HG03175 (cell line): ENCODE results near the gene ANKK1.

Source experiments
- ATAC-seq: cut with Tn5 transposase; IDR thresholded peaks from one replicate; pipeline ENCODE4 v1.9.1; 2021; ENCODE audit warnings: mild to moderate bottlenecking, moderate library complexity; ENCODE audit not compliant: unreplicated experiment

ANKK1 gene, protein sequence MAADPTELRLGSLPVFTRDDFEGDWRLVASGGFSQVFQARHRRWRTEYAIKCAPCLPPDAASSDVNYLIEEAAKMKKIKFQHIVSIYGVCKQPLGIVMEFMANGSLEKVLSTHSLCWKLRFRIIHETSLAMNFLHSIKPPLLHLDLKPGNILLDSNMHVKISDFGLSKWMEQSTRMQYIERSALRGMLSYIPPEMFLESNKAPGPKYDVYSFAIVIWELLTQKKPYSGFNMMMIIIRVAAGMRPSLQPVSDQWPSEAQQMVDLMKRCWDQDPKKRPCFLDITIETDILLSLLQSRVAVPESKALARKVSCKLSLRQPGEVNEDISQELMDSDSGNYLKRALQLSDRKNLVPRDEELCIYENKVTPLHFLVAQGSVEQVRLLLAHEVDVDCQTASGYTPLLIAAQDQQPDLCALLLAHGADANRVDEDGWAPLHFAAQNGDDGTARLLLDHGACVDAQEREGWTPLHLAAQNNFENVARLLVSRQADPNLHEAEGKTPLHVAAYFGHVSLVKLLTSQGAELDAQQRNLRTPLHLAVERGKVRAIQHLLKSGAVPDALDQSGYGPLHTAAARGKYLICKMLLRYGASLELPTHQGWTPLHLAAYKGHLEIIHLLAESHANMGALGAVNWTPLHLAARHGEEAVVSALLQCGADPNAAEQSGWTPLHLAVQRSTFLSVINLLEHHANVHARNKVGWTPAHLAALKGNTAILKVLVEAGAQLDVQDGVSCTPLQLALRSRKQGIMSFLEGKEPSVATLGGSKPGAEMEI

GRCh38 chr11:113387605-113388211, at the start of gene ANKK1:
Gene ANKK1, plus strand, starts transcription at chr11:113387779. Its CDS starts 106 bp downstream, at chr11:113387885.
- no peak for ATAC-seq

DNA sequence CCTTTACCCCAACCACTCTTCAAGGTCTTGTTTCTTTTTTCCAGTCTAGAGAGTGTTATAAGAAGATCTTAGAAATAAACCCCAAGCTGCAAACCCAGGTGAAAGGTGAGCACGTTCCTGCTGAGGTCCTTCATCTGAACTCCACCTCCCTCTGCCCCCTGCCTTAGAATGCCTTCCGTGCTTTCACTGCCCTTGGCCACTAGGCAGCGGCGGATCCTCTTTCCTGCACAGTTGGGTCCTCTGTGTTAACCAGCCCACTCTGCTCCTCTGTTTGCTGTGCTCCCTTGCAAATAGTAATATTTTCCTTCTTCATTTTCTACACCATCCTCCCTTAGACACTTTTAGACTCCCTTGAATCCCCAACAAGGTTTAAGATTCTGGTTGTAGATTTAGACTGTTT, 48.8 kb upstream of the ANKK1 start:
- no peak for ATAC-seq

DNA sequence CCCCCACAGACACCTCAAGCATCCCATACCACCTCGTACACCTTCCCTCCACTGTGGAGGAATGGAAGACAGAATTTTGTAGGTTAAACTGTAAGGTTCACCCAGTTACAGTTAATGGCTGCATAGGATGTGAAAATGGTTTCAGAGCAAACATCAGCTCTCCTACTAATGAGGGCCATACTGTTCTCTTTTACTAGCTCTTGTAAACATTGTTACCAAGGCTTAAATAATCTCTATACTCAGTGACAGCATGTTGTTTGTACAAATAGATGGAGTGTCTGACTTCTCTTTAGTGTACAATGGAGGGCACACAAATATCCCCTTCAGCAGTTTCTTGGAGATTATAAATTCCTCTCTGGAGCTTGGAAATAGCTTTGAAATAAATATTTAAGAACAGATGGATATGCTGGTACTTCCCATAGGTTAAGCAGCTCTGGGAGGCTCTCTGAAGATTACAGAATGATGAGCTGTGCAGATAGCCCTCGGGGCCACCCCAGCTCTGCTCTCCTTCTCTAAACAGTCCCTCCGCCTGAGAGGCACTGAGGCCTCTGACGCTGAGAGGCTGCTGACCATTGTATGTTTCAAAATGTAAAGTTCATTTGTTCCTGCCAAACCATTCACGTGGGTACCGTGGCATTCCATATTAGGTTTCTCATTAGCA, 47.5 kb upstream of the ANKK1 start:
- no peak for ATAC-seq

GRCh38 chr11:113341388-113342165, 46.0 kb upstream of the ANKK1 start:
- no peak for ATAC-seq

- ATAC-seq, result no peak
Measured at GRCh38 chr11:113345978-113346377, 41.6 kb upstream of the ANKK1 start.

DNA sequence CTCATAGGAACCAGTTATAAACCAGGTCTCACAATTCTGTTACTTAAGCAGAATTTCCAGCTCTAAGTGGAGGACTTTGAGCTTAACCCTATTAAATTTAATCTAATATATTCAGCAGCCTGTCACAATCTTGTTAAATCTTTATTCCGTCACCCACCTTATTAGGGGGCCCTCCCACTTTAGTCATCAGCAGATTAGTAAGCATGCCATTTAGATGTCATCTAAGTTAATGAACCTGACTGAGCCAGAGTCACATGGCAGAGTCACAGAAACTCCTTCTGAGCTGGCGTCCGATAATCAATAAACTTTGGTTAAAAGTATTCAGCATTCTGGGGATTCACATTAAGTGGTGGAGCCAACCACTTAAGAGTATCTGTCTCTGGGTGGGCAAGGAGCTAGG, 38.1 kb upstream of the ANKK1 start:
- ATAC-seq, result no peak

DNA sequence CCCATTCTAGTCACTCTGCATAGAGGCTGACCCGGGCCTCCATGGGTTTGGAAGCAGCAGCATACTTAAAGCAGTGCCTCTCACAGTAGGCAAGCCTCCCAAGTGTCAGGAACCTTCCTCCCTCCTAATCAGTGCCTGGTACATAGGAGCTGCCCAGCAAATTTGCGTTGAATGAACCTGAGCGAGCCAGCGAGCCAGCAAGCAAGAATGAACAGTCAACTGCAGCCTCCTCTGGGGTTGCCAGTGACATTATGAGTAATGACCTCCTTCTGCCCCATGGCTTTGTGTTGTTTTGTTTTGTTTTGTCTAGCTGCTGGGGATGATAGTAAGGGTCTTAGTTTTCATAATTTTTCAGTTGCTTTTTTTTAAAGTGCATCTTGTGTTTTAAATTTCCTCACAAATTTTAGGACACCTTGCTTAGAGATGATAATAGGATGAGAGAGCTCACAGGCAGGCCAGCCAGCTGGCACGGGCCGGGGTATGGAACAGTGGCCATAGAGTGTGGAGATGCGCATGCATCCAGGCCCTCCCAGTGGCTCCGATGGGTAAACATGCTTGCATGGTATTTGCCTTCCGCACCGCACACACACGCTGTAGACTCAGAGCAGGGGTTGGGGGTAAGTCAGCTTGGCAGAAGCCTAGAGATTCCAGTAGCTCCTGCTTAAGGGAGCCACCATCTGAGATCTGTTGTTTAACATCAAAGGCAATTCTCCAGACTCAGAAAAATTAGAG, 37.1 kb upstream of the ANKK1 start:
- ATAC-seq, result no peak

DNA sequence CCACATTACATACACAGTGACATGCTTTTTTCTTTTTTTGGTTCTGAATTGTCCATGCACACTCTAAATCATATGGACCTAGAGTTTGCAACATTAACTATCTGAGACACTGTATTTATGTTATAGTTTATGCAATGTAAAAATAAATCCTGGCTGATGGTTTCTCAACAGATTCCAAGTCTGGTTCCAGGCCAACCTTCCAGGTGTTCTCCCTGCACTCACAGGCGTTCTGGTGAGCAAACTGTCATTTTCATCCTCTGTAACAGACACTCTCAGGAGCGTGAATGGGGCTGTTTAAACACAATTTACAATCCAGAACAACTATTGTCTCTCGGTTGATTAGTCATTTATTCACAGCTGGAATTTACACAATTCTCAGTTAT, 36.5 kb upstream of the ANKK1 start:
- no peak for ATAC-seq

DNA sequence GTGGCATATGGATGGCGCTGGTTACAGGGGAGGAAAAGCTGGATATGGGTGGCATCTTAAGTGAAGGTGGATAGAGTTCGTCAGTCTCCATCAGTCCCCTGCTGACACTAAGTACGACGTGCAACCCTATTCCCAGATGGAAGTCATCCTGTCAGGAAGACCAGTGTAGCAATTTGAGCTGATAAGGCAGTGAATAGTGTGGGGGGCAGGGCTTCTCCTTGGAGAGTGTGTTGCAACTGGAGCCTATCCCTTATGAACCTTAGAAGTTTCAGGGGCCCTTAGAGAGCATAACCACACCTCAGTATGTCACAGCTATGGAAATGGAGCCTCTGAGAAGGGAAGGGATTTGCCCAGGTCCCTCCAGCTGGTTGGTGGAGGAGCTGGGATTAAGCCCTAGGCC, 36.1 kb upstream of the ANKK1 start:
- no peak for ATAC-seq

GRCh38 chr11:113356203-113356602, 31.4 kb upstream of the ANKK1 start:
- no peak for ATAC-seq

DNA sequence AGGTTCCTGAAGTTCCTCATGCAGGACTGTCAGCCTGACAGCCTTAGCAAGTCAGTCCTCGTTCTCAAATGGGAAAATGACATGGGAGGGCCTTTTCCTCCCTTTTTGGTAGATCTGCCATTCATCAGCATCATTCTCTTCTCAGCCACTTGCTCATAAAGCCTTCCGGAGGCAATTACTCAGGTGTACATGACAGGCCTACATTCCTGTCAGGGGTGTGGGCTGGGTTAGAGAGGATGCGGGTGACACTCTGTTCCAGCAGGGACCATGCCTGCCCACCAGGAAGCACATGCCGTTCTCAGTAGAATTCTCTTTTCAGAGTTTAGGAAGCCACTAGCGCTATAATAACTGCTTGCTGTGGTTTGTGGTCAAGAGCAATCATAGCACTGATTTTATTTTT, 24.2 kb upstream of the ANKK1 start:
- no peak for ATAC-seq

DNA sequence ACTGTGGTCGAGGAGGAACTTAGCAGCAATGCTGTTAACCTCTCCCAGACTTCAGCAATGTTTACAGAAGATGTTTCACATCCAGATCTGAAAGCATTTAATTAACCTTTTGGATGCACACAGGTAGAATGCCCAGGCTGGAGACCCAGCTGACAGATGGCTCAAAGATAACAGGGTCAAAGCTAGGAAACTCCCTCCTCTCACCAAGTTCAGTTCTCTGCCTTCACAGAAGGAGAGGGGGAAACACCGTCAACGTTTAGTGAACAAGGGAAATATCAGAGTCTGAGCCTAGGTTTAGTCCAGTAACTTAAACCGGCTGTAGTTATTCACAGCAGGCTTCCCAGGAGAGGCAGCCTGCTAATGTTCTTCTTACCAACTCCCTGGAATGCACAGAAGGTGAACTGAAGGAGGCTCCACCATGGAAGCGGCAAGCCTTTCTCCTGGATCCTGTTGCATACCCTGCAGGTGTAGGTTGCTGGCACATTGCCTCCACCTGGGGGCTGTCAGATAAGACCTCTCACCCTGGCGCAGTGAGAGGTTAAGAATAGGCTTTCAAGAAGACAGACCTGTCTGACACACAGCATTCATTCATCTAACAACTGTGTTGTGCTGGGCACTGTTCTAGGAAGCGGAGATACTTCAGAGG, 23.5 kb upstream of the ANKK1 start:
- no peak for ATAC-seq

DNA sequence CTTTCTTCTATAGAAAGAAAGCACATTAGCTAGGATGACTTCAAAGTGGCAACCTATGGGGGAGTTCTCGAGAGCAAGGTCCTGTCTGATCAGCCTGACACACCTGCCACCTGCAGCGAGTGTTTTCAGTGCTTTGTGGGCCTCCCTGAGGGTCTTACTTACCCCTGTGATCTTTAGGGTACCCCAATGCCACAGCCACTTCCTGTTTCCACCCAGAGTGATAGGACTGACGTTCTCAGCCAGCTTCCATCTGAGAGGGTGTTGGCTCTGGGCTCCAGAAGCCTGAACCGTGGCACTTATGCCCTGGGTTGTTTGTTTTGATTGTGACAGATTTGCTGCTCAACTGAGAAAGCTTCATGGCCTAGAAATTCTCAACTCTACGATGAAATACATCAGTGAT, 21.7 kb upstream of the ANKK1 start:
- ATAC-seq, result no peak

- no peak for ATAC-seq
Measured at GRCh38 chr11:113369411-113369810, 18.2 kb upstream of the ANKK1 start.

DNA sequence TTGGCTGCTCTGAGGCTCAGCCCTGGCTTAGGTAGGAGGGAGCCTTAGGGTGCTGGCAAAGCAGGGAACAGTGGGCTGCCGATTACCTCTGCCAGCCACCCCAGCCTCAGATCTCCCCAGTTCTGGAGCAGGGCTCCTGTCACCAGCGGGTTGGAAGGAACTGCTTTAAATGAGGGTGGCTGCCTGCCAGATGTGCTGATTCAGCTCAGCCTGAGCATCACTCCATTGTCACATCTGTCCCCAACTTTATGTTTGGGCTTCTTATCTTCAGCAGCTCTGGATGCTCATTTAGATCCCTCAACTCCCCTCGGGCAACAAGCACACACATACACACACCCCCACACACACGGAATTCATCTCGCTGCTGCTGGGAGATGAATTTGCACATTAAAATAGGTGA, 16.9 kb upstream of the ANKK1 start:
- no peak for ATAC-seq

DNA sequence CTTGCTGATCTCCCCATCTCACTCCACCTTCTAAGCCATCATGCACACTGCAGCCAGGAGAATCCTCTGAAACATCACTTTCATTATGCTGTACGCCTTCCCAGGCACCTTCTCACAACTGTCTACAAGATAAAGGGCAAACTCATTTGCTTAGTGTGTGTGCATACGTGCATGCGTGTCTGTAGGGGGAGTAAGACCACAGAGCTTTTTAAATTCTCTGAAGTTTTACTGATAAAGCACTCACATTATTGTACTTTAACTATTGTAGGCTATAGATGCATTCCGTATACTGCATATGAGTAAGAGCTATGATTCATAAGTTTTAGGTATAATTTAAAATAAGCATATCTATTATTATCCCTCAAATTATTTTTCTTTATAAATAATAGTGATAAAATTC, 15.3 kb upstream of the ANKK1 start:
- ATAC-seq, result no peak

GRCh38 chr11:113373306-113373705, 14.3 kb upstream of the ANKK1 start:
- ATAC-seq, result no peak

GRCh38 chr11:113373981-113374560, 13.5 kb upstream of the ANKK1 start:
- no peak for ATAC-seq

DNA sequence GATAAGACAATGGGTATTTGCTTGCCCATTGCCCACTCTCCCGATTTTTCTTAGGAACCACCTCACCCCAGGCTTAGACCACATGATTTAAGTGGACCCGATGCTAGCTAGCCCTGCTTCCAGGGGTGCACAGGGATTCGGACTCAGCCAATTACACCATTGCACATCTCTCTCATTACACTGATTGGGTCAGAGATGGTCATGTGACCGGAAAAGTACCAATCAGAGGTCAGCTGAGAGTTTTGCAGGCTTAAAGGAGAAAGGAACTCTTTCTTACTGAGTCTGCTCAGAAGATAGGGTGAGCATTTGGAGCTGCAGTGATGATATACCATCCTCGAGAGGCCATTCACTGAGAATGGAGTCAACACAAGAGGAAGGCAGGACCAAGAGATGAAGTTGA, 12.2 kb upstream of the ANKK1 start:
- no peak for ATAC-seq
